SU-DHL-6 (cell line): ENCODE results near the gene B2M.

Experiments used
- EZH2phosphoT487 ChIP-seq: fragments of 200-600 bp; sonication (generic), shearing (Covaris generic); conservative IDR thresholded peaks from 2 replicates; pipeline ENCODE4 v1.6.1; 2018; ENCODE audit warnings: mild to moderate bottlenecking, antibody characterized with exemption, low read length, moderate library complexity, mixed read lengths
- TF ChIP-seq, protein P1 (sequence below): fragments of 200-600 bp; sonication (generic); IDR thresholded peaks from one replicate; pipeline ENCODE4 v1.5.1; 2017; ENCODE audit warnings: antibody characterized with exemption, mild to moderate bottlenecking, low read length, moderate library complexity; ENCODE audit not compliant: insufficient read depth, poor library complexity, severe bottlenecking

DNA sequence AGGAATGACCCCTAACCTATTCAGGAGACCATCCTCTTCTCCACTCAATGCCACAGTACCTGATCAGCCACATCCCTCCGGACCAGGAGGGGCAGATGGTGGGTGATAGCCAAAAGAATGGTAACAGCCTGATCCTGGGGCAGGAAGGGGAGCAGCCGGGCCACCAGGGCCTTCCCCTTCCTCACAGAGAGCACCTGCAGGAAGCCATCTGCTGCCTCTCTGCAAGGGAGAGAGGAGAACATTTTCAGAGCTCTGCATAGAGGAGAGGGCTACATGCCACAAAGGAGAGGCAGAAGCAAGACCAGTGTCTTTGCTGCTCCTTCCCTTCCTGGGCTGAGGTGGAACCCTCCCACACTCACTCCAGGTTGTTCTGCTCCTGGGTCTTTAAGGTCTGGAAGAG, 42.4 kb upstream of the B2M start:
- TF ChIP-seq, protein P1, sequence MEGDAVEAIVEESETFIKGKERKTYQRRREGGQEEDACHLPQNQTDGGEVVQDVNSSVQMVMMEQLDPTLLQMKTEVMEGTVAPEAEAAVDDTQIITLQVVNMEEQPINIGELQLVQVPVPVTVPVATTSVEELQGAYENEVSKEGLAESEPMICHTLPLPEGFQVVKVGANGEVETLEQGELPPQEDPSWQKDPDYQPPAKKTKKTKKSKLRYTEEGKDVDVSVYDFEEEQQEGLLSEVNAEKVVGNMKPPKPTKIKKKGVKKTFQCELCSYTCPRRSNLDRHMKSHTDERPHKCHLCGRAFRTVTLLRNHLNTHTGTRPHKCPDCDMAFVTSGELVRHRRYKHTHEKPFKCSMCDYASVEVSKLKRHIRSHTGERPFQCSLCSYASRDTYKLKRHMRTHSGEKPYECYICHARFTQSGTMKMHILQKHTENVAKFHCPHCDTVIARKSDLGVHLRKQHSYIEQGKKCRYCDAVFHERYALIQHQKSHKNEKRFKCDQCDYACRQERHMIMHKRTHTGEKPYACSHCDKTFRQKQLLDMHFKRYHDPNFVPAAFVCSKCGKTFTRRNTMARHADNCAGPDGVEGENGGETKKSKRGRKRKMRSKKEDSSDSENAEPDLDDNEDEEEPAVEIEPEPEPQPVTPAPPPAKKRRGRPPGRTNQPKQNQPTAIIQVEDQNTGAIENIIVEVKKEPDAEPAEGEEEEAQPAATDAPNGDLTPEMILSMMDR, result no peak
- TF ChIP-seq EZH2phosphoT487, result no peak
